ENCODE results near the gene CDIP1. TPM values are rescaled to one million over a fixed set of nuclear protein-coding genes. Genes with fewer than 3 reads are reported as not detected.

The CDIP1 gene
- total RNA-seq, 1 donor from 2014 or later: 30.3 TPM

- no peak for TF ChIP-seq CTCF (conservative IDR thresholded peaks at IDR 0.05; ENCODE audit: low read depth, low read length)
- H3K4me3 ChIP-seq (ENCODE audit: low read depth, low read length): no peak overlapping the region
- no peak for DNase-seq (ENCODE audit: low read depth)
Measured at GRCh38 chr16:4505356-4506147, 33.0 kb downstream of the CDIP1 start.

GRCh38 chr16:4501071-4501478 is 37.5 kb downstream of the CDIP1 start:
- no peak overlapping the region for H3K4me3 ChIP-seq (ENCODE audit: low read depth, low read length)
- DNase-seq (ENCODE audit: low read depth): no peak
- TF ChIP-seq CTCF (conservative IDR thresholded peaks at IDR 0.05; ENCODE audit: low read depth, low read length): no peak

- no peak for TF ChIP-seq CTCF (conservative IDR thresholded peaks at IDR 0.05; ENCODE audit: low read depth, low read length)
- DNase-seq (ENCODE audit: low read depth): peak; percentile 74
- no peak overlapping the region for H3K4me3 ChIP-seq (ENCODE audit: low read depth, low read length)
Measured at GRCh38 chr16:4500272-4500671, 38.3 kb downstream of the CDIP1 start.

GRCh38 chr16:4499196-4499555 is 39.4 kb downstream of the CDIP1 start:
- no peak overlapping the region for H3K4me3 ChIP-seq (ENCODE audit: low read depth, low read length)
- no peak for TF ChIP-seq CTCF (conservative IDR thresholded peaks at IDR 0.05; ENCODE audit: low read depth, low read length)
- DNase-seq (ENCODE audit: low read depth): no peak

GRCh38 chr16:4498546-4499195 is 39.9 kb downstream of the CDIP1 start:
- no peak for TF ChIP-seq CTCF (conservative IDR thresholded peaks at IDR 0.05; ENCODE audit: low read depth, low read length)
- DNase-seq (ENCODE audit: low read depth): peak; percentile 76
- H3K4me3 ChIP-seq (ENCODE audit: low read depth, low read length): no peak overlapping the region

GRCh38 chr16:4496305-4496704 is 42.3 kb downstream of the CDIP1 start:
- no peak for TF ChIP-seq CTCF (conservative IDR thresholded peaks at IDR 0.05; ENCODE audit: low read depth, low read length)
- no peak for DNase-seq (ENCODE audit: low read depth)
- H3K4me3 ChIP-seq (ENCODE audit: low read depth, low read length): no peak overlapping the region

Measured in epithelial cell of proximal tubule (primary cell).